Spinal cord (tissue), 10 donors: ENCODE data around the gene AP2S1. TPM values are rescaled to one million over a fixed set of nuclear protein-coding genes. Genes with fewer than 3 reads are reported as not detected.
A peak's percentile ranks its signal among the peaks of the same experiment; 100 is the strongest.
"Not testable (repeated sequence)": the region's sequence is repeated elsewhere in the genome, so short reads cannot be mapped to it uniquely, and the experiment has no call there.

Experiments used
- DNase-seq, 6 donors: peaks; one replicate each; pipeline versions ENCODE4 v3.0.0 to v3.0.0-alpha.2; 2013 to 2015; ENCODE audit warnings: low spot score in 6 of 6, low read depth in 4 of 6
- H3K27ac ChIP-seq: one replicate; pipeline ENCODE4 v1.5.1; 2013; ENCODE audit warnings: low read depth, low read length, control low read depth
- H3K27me3 ChIP-seq: one replicate; pipeline ENCODE4 v1.6.1; 2013; ENCODE audit warnings: low read length; ENCODE audit not compliant: control insufficient read depth, insufficient read depth
- H3K36me3 ChIP-seq: one replicate; pipeline ENCODE4 v1.6.1; 2013; ENCODE audit warnings: low read length; ENCODE audit not compliant: control insufficient read depth, insufficient read depth
- H3K4me1 ChIP-seq: one replicate; pipeline ENCODE4 v1.6.1; 2013; ENCODE audit warnings: low read length; ENCODE audit not compliant: control insufficient read depth, insufficient read depth
- H3K4me3 ChIP-seq: one replicate; pipeline ENCODE4 v1.5.1; 2013; ENCODE audit warnings: low read depth, low read length, control low read depth
- H3K9me3 ChIP-seq: one replicate; pipeline ENCODE4 v1.6.1; 2013; ENCODE audit warnings: low read length; ENCODE audit not compliant: control insufficient read depth, insufficient read depth
- WGBS: methylation state at CpG from one replicate; pipeline ENCODE4 v1.1.5; 2013; ENCODE audit warnings: missing lambda C conversion rate; ENCODE audit not compliant: insufficient coverage; 5-methylcytosine and 5-hydroxymethylcytosine counted together
- polyA plus RNA-seq, 2 donors: library from polyadenylated mRNA; unstranded; fragments of 120-200 nt; gene quantifications; one replicate each; pipeline ENCODE4 v1.2.1, GENCODE V29; 2013; ENCODE audit not compliant: insufficient read length in 2 of 2
- total RNA-seq, 2 donors: library from RNA; depleted of rRNA in 1 of 2; stranded (reverse); fragments of 120-200 nt in 1 of 2; fragments of >200 nt in 1 of 2; gene quantifications; one replicate each; pipeline versions ENCODE4 v1.2.3 to v1.2.4, GENCODE V29; 2013 to 2014
- donor health status: healthy.

AP2S1 gene
- total and polyA plus RNA-seq, 4 donors: 91.3 to 171 (median 149) TPM

- H3K4me1 ChIP-seq: peaks cover 44% of the 10 kb centered on the region
- peak in 1 of 6 donors; percentile 45 for DNase-seq
- peak within 1 kb of the TSS; percentile 80 for H3K4me3 ChIP-seq
- H3K9me3 ChIP-seq: no peaks in the 10 kb centered on the region
- under 1% methylated on average over 71 of the region's 91 CpGs for WGBS
- no peaks in the 10 kb centered on the region for H3K36me3 ChIP-seq
- H3K27me3 ChIP-seq: no peaks in the 10 kb centered on the region
- peak within 1 kb of the TSS; percentile 98 for H3K27ac ChIP-seq
These were observed 10.4 kb upstream of the AP2S1 start, which contains the start of gene ARHGAP35 for GRCh38 chr19:46860846-46861690. TSS of gene ARHGAP35 (plus strand) at chr19:46860997. CDS start at chr19:46918676, 57,679 bp downstream.

- Histone ChIP-seq H3K36me3 (no peaks in the 10 kb centered on the region), H3K4me1 (peaks cover 44% of the 10 kb centered on the region), H3K27ac (peak overlapping the region; percentile 98), H3K27me3 (no peaks in the 10 kb centered on the region), H3K9me3 (no peaks in the 10 kb centered on the region), H3K4me3 (peak overlapping the region; percentile 73)
- DNase-seq: peak; percentile 87 to 100 (median 97)
- under 1% methylated on average over 84 of the region's 89 CpGs for WGBS
These were observed 9.6 kb upstream of the AP2S1 start for GRCh38 chr19:46860125-46860845.

DNA sequence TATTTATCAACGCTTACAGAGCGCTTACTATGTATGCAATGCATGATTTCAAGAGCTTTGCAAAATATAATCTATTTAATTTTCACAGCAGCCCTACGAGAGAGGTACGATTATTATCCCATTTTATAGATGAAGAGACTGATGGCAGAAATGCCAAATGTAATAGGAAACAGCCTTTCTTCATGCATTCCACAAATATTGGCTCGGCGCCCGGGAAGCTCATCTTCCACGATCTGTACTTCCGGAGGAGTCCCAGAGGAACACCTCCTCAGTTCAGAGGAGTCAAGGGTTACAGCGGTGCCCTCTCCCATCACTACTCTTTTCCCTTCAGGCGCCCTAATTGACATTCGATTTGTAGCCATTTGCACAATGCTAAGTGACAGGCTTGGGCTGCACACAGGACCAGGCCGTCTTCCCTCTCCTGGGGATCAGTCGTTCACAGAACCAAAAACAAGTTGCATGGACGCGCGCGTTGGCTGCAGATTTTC lies 9.0 kb upstream of the AP2S1 start:
- H3K4me3 ChIP-seq: peak overlapping the region; percentile 73
- no peaks in the 10 kb centered on the region for H3K9me3 ChIP-seq
- H3K27ac ChIP-seq: peak overlapping the region; percentile 98
- no peak for DNase-seq
- no peaks in the 10 kb centered on the region for H3K27me3 ChIP-seq
- no peaks in the 10 kb centered on the region for H3K36me3 ChIP-seq
- peaks cover 40% of the 10 kb centered on the region for H3K4me1 ChIP-seq
- WGBS: 1% methylated on average over 14 of the region's 18 CpGs

- Histone ChIP-seq H3K36me3 (no peaks in the 10 kb centered on the region), H3K4me1 (peaks cover 24% of the 10 kb centered on the region), H3K4me3 (peak overlapping the region; percentile 51), H3K27ac (peak overlapping the region; percentile 94), H3K9me3 (no peaks in the 10 kb centered on the region), H3K27me3 (no peaks in the 10 kb centered on the region)
- DNase-seq: peak in 5 of 6 donors; percentile 89 to 99 (median 91)
- WGBS: 8% methylated on average over 35 of the region's 41 CpGs
These were observed 5.7 kb upstream of the AP2S1 start for GRCh38 chr19:46856062-46857022.

GRCh38 chr19:46854698-46855097 lies 4.1 kb upstream of the AP2S1 start:
- H3K9me3 ChIP-seq, DNase-seq, H3K27me3 ChIP-seq, H3K27ac ChIP-seq, H3K36me3 ChIP-seq, H3K4me3 ChIP-seq: not testable (repeated sequence)
- H3K4me1 ChIP-seq: peaks cover 29% of the 10 kb centered on the region
- 100% methylated on average over 1 of the region's 13 CpGs for WGBS

DNA sequence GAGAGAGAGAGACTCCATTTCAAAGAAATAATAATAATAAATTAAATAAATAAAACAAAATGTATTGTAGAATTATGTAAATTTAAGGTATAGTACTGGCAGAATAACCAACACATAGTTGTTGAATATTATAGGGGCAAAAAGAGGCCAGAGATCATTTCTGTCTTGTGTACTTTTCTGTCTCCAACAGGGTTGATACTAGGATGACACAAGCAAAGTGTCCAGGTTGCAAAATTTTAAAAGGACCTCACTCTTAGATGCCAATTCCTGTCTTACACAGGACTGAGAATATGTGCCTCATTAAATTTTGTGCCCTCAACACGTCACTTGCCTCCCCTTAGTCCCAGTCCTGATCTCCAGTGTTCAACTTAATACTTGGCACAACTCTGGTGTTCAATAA lies 2.2 kb upstream of the AP2S1 start:
- peaks cover 37% of the 10 kb centered on the region for H3K4me1 ChIP-seq
- peaks cover 3% of the 10 kb centered on the region for H3K36me3 ChIP-seq
- H3K4me3 ChIP-seq: no peak overlapping the region
- H3K9me3 ChIP-seq: no peaks in the 10 kb centered on the region
- 71% methylated on average over 1 of the region's 1 CpG for WGBS
- no peaks in the 10 kb centered on the region for H3K27me3 ChIP-seq
- DNase-seq: no peak
- no peak overlapping the region for H3K27ac ChIP-seq

DNA sequence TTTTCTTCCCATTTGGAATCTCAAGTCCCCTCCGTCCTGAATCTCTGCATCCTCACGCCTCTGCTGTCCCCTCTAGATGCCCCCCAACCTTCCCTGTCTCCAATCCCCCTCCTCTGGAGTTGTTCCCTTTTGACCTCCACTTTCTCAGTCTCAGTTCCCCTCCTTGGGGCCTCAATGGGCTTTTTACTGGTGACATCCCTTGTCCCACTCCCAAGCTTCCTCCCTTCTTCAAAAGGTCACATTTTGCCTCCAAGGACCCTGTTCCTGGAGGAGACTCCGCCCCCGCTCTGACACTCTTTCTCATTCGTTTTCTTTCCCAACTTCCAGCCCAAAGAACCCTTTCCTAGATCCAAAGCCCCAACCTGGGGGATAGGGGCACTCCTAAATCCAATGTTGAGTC lies 1.0 kb downstream of the AP2S1 start:
- 25% methylated on average over 5 of the region's 5 CpGs for WGBS
- peak overlapping the region; percentile 93 for H3K27ac ChIP-seq
- peaks cover 21% of the 10 kb centered on the region for H3K4me1 ChIP-seq
- no peak for DNase-seq
- peaks cover 22% of the 10 kb centered on the region for H3K36me3 ChIP-seq
- peak overlapping the region; percentile 95 for H3K4me3 ChIP-seq
- no peaks in the 10 kb centered on the region for H3K27me3 ChIP-seq
- no peaks in the 10 kb centered on the region for H3K9me3 ChIP-seq

DNA sequence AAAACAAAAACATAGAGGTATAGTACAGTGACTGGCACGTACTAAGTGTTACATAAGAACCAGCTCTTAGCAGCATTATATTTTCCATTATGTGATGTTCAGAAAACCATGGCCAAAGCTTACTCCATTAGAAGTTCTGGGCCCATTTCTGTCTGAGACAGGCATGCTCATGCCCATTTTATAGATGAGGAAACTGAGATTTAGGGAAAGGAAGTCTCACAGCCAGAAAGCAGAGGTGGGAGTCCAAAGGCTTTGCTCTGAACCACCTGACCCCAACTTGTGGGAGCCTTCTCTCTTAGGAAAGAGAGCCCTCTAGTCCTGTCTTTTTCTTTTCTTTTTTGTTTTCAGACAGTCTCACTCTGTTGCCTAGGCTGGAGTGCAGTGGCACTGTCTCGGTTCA lies 2.3 kb downstream of the AP2S1 start:
- Histone ChIP-seq H3K4me3 (no peak overlapping the region), H3K9me3 (no peaks in the 10 kb centered on the region), H3K36me3 (peaks cover 34% of the 10 kb centered on the region), H3K27ac (no peak overlapping the region), H3K27me3 (no peaks in the 10 kb centered on the region), H3K4me1 (peaks cover 21% of the 10 kb centered on the region)
- no peak for DNase-seq
- 87% methylated on average over 2 of the region's 2 CpGs for WGBS

DNA sequence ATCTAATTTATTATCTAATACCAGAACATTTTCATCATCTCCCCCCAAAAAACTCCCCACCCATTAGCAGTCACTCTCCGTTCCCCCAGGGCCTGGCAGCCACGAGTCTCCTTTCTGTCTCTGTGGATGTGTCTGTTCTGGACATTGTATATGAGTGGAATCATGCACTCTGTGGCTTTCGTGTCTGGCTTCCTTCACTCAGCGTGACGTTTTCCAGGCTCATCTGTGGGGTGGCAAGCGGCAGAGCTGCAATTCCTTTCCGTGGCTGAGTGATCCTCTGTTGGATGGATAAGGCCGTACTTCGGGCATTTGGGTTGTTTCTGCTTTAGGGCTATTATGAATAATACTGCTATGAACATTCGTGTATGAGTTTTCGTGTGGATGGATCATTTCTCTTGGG lies 3.1 kb downstream of the AP2S1 start:
- peaks cover 42% of the 10 kb centered on the region for H3K36me3 ChIP-seq
- H3K4me1 ChIP-seq: peaks cover 21% of the 10 kb centered on the region
- H3K27me3 ChIP-seq: no peaks in the 10 kb centered on the region
- WGBS: 93% methylated on average over 9 of the region's 11 CpGs
- H3K9me3 ChIP-seq: no peaks in the 10 kb centered on the region
- DNase-seq: no peak
- H3K27ac ChIP-seq: no peak overlapping the region
- no peak overlapping the region for H3K4me3 ChIP-seq
